GM12891 (cell line): ENCODE results near the gene ZNF8.

Source experiments
- POLR2A ChIP-seq: IDR thresholded peaks from 2 replicates; pipeline ENCODE4 v1.6.1; 2011; ENCODE audit warnings: low read depth, low read length, control low read depth
- POLR2AphosphoS5 ChIP-seq: IDR thresholded peaks from 2 replicates; pipeline ENCODE4 v1.6.1; 2011; ENCODE audit warnings: low read depth, low read length, control low read depth
- TAF1 ChIP-seq: IDR thresholded peaks from 2 replicates; pipeline ENCODE4 v1.6.1; 2011; ENCODE audit warnings: low read depth, low read length, control low read depth

- TF ChIP-seq POLR2AphosphoS5 (no peak), POLR2A (no peak), TAF1 (no peak)
Measured at GRCh38 chr19:58351558-58351878, 72.8 kb downstream of the ZNF8 start.
